Spleen (tissue), 7 donors: ENCODE data around the gene DIRAS1.

ENCODE experiments used
- POLR2A ChIP-seq, 3 donors: fragments of 450-650 bp; IDR thresholded peaks; one replicate each; pipeline ENCODE4 v1.5.1; 2017; ENCODE audit warnings: antibody characterized with exemption in 3 of 3, mild to moderate bottlenecking in 1 of 3
- POLR2AphosphoS5 ChIP-seq, 3 donors: sonication (generic); formaldehyde crosslinking; IDR thresholded peaks; one replicate each; pipeline ENCODE4 v1.5.1; 2017; ENCODE audit warnings: antibody characterized with exemption in 3 of 3
- TF ChIP-seq, protein P1 (sequence below), 11 experiments: fragments of 200-600 bp in 7 of 11; fragments of 450-650 bp in 4 of 11; sonication (generic) in 4 of 11; IDR thresholded peaks in 8 of 11; conservative IDR thresholded peaks in 3 of 11; 1 replicate in 7 of 11; 2 replicates in 4 of 11; pipeline versions ENCODE4 v1.4.0 to v1.8.0; 2016 to 2021; ENCODE audit warnings: antibody characterized with exemption in 11 of 11, inconsistent platforms in 4 of 11, mild to moderate bottlenecking in 1 of 11
- donor health status: DM: no; HTN: no; CAD: no; lungs with moderate emphysema.
- donor health status: DM: no; HTN: no; CAD: no.
- donor health status: DM: no; HTN: no; CAD: no.

DNA sequence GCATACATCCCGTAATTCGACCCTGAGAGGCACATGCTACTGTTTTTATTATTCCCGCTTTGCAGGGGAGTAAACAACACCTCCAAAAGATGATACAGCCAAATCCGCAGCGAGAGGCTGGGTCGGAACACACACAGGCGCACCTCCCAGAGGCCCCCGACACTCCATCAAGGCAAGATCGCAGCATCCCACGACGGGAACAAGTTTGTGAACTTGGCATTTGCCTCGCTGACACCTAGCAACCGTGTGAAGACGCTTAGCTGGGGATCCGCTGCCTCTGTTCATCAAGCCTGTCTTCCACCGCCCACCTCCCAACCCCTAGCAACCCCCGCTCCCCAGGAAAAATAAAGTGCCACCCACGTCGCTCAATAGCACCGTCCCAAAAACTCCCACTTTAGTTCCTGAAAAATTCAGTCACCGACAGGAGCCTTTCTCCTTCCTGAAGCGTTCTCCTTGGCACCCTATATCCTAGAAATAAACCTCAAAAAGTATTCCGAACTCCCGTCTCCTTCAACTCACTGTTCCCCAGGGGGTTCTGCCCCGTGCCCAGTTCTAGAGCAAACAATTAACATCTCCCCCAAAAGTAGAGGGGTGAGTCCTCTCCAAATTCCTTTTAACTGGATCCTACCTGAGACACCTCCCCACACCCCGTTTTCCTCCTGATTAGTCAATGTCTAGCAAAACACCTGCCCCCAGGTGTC is 20.4 kb downstream of the DIRAS1 start:
- TF ChIP-seq, protein P1, sequence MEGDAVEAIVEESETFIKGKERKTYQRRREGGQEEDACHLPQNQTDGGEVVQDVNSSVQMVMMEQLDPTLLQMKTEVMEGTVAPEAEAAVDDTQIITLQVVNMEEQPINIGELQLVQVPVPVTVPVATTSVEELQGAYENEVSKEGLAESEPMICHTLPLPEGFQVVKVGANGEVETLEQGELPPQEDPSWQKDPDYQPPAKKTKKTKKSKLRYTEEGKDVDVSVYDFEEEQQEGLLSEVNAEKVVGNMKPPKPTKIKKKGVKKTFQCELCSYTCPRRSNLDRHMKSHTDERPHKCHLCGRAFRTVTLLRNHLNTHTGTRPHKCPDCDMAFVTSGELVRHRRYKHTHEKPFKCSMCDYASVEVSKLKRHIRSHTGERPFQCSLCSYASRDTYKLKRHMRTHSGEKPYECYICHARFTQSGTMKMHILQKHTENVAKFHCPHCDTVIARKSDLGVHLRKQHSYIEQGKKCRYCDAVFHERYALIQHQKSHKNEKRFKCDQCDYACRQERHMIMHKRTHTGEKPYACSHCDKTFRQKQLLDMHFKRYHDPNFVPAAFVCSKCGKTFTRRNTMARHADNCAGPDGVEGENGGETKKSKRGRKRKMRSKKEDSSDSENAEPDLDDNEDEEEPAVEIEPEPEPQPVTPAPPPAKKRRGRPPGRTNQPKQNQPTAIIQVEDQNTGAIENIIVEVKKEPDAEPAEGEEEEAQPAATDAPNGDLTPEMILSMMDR (IDR thresholded peaks at IDR 0.05 in 8 of 11, conservative IDR thresholded peaks at IDR 0.05 in 3 of 11): no peak
- TF ChIP-seq POLR2AphosphoS5 (IDR thresholded peaks at IDR 0.05) (no peak), POLR2A (IDR thresholded peaks at IDR 0.05) (no peak)
